Activated CD4-positive, alpha-beta memory T cell treated with anti-CD3 and anti-CD28 coated beads, Interleukin-2, amount 10 ng/mL, durations not matched to agents 7 days and 5 days (primary cell): ENCODE results near the gene DUSP5. TPM values are rescaled to one million over a fixed set of nuclear protein-coding genes. Genes with fewer than 3 reads are reported as not detected.

ENCODE experiments used
- CTCF ChIA-PET: fragments of 350-600 bp; sonication (Branson Sonifier 250); formaldehyde crosslinking; loops from one replicate; lab custom pipeline; 2021; ENCODE audit warnings: antibody characterized with exemption, inconsistent platforms; lab: Charles Lee
- POLR2A ChIA-PET: fragments of 350-600 bp; sonication (Branson Sonifier 250); formaldehyde crosslinking; loops from one replicate; lab custom pipeline; 2021; ENCODE audit warnings: antibody characterized with exemption; lab: Charles Lee
- DNase-seq: peaks from one replicate; pipeline ENCODE4 v3.0.0-alpha.2; 2020
- H3K27ac Mint-ChIP-seq: one replicate; pipeline ENCODE4 v1.8.0; 2021; ENCODE audit warnings: mild to moderate bottlenecking, mixed read lengths
- H3K27me3 Mint-ChIP-seq: one replicate; pipeline ENCODE4 v1.8.0; 2021; ENCODE audit warnings: mixed read lengths
- H3K36me3 Mint-ChIP-seq: one replicate; pipeline ENCODE4 v1.8.0; 2021; ENCODE audit warnings: low read depth, mixed read lengths
- H3K4me1 Mint-ChIP-seq: one replicate; pipeline ENCODE4 v1.8.0; 2021; ENCODE audit warnings: mixed read lengths
- H3K4me3 Mint-ChIP-seq: one replicate; pipeline ENCODE4 v1.8.0; 2021; ENCODE audit warnings: mild to moderate bottlenecking, mixed read lengths
- H3K9me3 Mint-ChIP-seq: one replicate; pipeline ENCODE4 v1.8.0; 2021; ENCODE audit warnings: mixed read lengths
- total RNA-seq, 2 experiments: library from RNA; stranded (reverse); gene quantifications; one replicate each; pipeline ENCODE4 v1.2.3, GENCODE V29; 2021

DUSP5 gene
- total RNA-seq, 2 experiments from 2014 or later = 143 TPM

DNA sequence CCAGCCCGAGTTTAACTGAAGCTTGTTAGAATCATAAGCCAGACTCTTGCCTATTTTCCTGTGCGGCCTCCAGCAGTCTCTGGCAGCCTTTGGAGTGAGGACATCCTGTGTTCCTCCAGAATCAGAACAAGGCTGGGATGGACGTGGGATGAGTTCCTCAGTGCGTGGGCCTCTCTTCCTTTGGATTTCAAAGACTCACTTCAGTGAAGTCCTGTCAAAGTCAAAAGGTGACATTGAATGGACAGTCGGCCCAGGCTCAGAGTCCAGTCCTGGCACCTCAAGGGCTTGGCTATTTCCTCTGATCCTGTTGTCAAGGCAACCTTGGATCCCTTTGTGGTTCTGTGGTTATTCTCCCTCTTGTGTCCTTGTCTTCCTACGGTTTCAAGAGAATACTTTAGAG, 48.4 kb downstream of the DUSP5 start:
- peaks cover 16% of the 10 kb centered on the region for H3K27me3 Mint-ChIP-seq
- no peaks in the 10 kb centered on the region for H3K36me3 Mint-ChIP-seq
- DNase-seq = no peak
- CTCF ChIA-PET = interaction anchor here (0.8 to 3.7 kb wide), 18 partner anchors 9 to 240 kb away, joined by 3 to 67 read pairs (median 5); partner anchors contain the start of genes DUSP5, SMC3 and SMNDC1
- no peak overlapping the region for H3K27ac Mint-ChIP-seq
- no peaks in the 10 kb centered on the region for H3K9me3 Mint-ChIP-seq
- H3K4me1 Mint-ChIP-seq = peaks cover 10% of the 10 kb centered on the region
- no peak overlapping the region for H3K4me3 Mint-ChIP-seq
- POLR2A ChIA-PET = interaction anchor here (1.4 to 3.3 kb wide), 6 partner anchors 17 to 241 kb away, joined by 3 to 26 read pairs (median 9); partner anchors contain the start of genes DUSP5 and SMNDC1

DNA sequence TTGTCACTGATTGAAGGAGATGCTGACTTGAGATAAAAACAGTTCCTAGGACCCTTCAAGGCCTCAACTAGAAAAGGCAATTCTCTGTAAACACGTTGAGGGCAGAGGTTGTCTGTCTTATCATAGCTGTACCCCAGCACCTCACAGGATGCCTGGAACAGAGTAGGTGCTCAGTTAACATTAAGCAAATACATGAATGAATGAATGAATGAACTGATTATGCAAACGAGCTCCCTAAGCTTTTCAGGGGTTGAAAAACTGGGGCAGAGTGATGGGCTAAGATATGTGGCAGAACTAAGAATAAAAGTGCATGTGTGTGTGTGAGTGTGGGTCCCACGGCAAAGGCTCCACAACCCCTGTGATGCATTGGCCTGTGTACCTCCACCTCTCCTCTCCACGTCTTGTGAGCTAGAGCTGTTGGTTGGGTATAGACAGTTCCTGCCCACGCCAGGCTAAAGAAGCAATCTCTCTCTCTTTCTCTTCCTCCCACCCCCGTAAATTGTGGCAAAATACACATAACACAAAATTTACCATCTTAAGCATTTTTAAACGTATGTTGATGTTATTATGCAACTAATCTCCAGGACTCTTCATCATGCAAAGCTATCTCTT, 48.9 kb downstream of the DUSP5 start:
- Mint-ChIP-seq H3K36me3 (no peaks in the 10 kb centered on the region), H3K9me3 (no peaks in the 10 kb centered on the region), H3K27ac (no peak overlapping the region), H3K4me1 (peaks cover 10% of the 10 kb centered on the region), H3K27me3 (peaks cover 20% of the 10 kb centered on the region), H3K4me3 (no peak overlapping the region)
- POLR2A ChIA-PET = interaction anchor here (0.9 to 3.3 kb wide), 7 partner anchors 18 to 242 kb away, joined by 3 to 26 read pairs (median 6); partner anchors contain the start of genes DUSP5 and SMNDC1
- DNase-seq = no peak
- CTCF ChIA-PET = interaction anchor here (0.6 to 3.7 kb wide), 27 partner anchors 9 to 241 kb away, joined by 3 to 67 read pairs (median 4); partner anchors contain the start of genes DUSP5, SMC3 and SMNDC1

- H3K4me1 Mint-ChIP-seq = peaks cover 10% of the 10 kb centered on the region
- no peak overlapping the region for H3K27ac Mint-ChIP-seq
- no peak overlapping the region for H3K4me3 Mint-ChIP-seq
- H3K27me3 Mint-ChIP-seq = peaks cover 25% of the 10 kb centered on the region
- POLR2A ChIA-PET = interaction anchor here (0.9 to 3.3 kb wide), 7 partner anchors 18 to 242 kb away, joined by 3 to 26 read pairs (median 6); partner anchors contain the start of genes DUSP5 and SMNDC1
- H3K9me3 Mint-ChIP-seq = no peaks in the 10 kb centered on the region
- CTCF ChIA-PET = interaction anchor here (0.6 to 4.7 kb wide), 27 partner anchors 8 to 242 kb away, joined by 3 to 67 read pairs (median 4); partner anchors contain the start of genes DUSP5, SMC3 and SMNDC1
- no peak for DNase-seq
- H3K36me3 Mint-ChIP-seq = no peaks in the 10 kb centered on the region
These were observed 49.5 kb downstream of the DUSP5 start for GRCh38 chr10:110547139-110547761.

DNA sequence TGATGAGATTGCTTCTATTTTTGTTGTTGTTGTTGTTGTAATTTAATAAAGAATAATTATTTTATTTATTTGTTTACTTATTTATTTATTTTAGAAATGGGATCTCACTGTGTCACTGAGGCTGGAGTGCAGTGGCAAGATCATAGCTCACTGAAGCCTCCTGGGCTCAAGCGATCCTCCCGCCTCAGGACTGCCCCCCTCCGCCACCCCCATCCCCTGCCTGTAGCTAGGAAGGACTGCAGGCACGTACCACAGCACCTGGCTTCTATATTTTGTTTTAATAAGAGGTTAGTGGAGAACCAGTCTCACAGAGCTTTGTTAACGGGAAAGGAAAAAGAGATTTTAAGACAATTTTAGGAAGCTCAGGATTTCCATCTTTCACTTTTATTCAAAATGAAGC, 50.3 kb downstream of the DUSP5 start:
- H3K36me3 Mint-ChIP-seq = no peaks in the 10 kb centered on the region

DNA sequence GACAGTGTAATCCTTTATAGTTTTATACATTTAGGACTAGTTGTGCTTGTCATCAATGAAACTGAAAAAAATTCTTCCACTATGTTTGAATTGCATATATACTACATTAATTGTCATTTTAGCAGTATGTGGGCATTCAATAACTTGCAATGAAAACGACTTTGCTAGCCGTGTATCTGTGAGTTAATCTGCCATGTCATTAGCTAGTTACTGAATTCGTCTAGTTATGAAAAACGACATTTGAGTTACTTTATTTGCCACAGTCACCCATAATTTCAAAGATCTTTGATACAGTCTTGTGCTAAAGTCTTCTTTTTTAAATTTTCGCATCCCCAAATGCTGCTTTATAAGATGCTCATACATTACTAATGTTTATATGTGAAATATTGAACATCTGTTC, 51.5 kb downstream of the DUSP5 start:
- CTCF ChIA-PET = interaction anchor here (0.8 to 4.7 kb wide), 9 partner anchors 9 to 418 kb away, joined by 3 to 29 read pairs (median 5); partner anchors contain the start of gene SMNDC1
- H3K36me3 Mint-ChIP-seq = no peaks in the 10 kb centered on the region
- H3K27ac Mint-ChIP-seq = no peak overlapping the region
- H3K4me1 Mint-ChIP-seq = peaks cover 10% of the 10 kb centered on the region
- POLR2A ChIA-PET = interaction anchor here (0.9 to 2.1 kb wide), 7 partner anchors 18 to 244 kb away, joined by 3 to 8 read pairs (median 4); partner anchors contain the start of genes SMC3 and SMNDC1
- no peak for DNase-seq
- H3K27me3 Mint-ChIP-seq = peaks cover 30% of the 10 kb centered on the region
- no peak overlapping the region for H3K4me3 Mint-ChIP-seq
- no peaks in the 10 kb centered on the region for H3K9me3 Mint-ChIP-seq

More for the DNA sequence above, 50.3 kb downstream of the DUSP5 start:
- Mint-ChIP-seq H3K27ac (no peak overlapping the region), H3K9me3 (no peaks in the 10 kb centered on the region), H3K27me3 (peaks cover 30% of the 10 kb centered on the region), H3K4me3 (no peak overlapping the region), H3K4me1 (peaks cover 10% of the 10 kb centered on the region)
- DNase-seq = no peak
- CTCF ChIA-PET = interaction anchor here (0.8 to 4.7 kb wide), 7 partner anchors 10 to 242 kb away, joined by 3 to 29 read pairs (median 8); partner anchors contain the start of gene SMNDC1
- POLR2A ChIA-PET = interaction anchor here (1.1 to 1.9 kb wide), 4 partner anchors 45 to 243 kb away, joined by 3 to 8 read pairs (median 4); partner anchors contain the start of gene SMNDC1

DNA sequence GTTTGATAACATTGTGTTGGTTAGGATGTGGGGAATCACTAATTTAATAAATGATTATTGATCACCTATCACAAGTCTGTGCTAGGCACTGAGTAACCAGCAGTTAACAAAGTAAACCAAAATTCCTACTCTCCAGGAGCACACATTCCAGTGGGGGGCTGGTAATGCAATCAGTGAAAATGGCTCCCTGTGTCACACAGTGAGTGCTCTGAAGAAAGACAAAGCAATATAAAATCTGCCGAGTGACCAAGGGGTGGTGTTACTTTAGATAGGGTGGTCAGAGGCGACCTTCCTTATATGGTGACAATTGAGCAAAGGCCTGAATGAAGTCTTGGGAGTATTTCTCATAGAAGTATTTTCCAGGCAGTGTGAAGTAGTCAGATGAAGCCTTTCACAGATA, 56.2 kb downstream of the DUSP5 start:
- POLR2A ChIA-PET = interaction anchor here (1.2 kb wide), 1 partner anchor 13 kb away, joined by 3 read pairs; the partner anchor contains the start of gene SMC3
- no peaks in the 10 kb centered on the region for H3K36me3 Mint-ChIP-seq
- peaks cover 41% of the 10 kb centered on the region for H3K27me3 Mint-ChIP-seq

GRCh38 chr10:110556296-110556695, 58.6 kb downstream of the DUSP5 start:
- POLR2A ChIA-PET = no interaction called here
- Mint-ChIP-seq H3K36me3 (no peaks in the 10 kb centered on the region), H3K27me3 (peaks cover 43% of the 10 kb centered on the region), H3K9me3 (no peaks in the 10 kb centered on the region), H3K27ac (no peak overlapping the region), H3K4me3 (no peak overlapping the region), H3K4me1 (peaks cover 10% of the 10 kb centered on the region)
- CTCF ChIA-PET = no interaction called here
- no peak for DNase-seq

More for the DNA sequence above, 56.2 kb downstream of the DUSP5 start:
- CTCF ChIA-PET = no interaction called here
- Mint-ChIP-seq H3K27ac (no peak overlapping the region), H3K4me3 (no peak overlapping the region), H3K9me3 (no peaks in the 10 kb centered on the region), H3K4me1 (peaks cover 10% of the 10 kb centered on the region)
- no peak for DNase-seq

GRCh38 chr10:110556969-110557601, 59.4 kb downstream of the DUSP5 start:
- POLR2A ChIA-PET = interaction anchor here (1.6 kb wide), 1 partner anchor 10 kb away, joined by 5 read pairs; the partner anchor contains the start of gene SMC3
- Mint-ChIP-seq H3K36me3 (no peaks in the 10 kb centered on the region), H3K4me1 (peaks cover 10% of the 10 kb centered on the region), H3K9me3 (no peaks in the 10 kb centered on the region), H3K4me3 (no peak overlapping the region), H3K27ac (no peak overlapping the region), H3K27me3 (peaks cover 36% of the 10 kb centered on the region)
- CTCF ChIA-PET = interaction anchor here (0.7 to 2.1 kb wide), 7 partner anchors 8 to 254 kb away, joined by 3 to 8 read pairs (median 4); no protein-coding TSS in a partner anchor
- DNase-seq = peak; percentile 72

DNA sequence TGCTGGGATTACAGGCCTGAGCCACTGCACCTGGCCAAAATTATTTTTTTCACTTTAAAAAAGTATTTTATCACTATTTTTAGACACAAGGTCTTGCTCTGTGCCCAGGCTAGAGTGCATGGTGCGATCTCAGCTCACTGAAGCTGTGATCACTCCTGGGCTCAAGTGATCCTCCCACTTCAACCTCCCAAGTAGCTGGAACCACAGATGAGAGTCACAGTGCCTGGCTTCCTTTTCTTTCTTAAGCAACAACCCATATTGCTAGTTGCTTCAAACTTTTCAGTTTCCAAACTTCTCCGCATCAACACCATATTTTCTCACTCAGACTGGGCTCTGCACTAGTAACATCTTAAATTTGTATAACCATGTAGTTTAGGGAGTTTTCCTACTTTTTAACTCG, 60.3 kb downstream of the DUSP5 start:
- DNase-seq = no peak
- Mint-ChIP-seq H3K27me3 (peaks cover 31% of the 10 kb centered on the region), H3K4me1 (peaks cover 10% of the 10 kb centered on the region), H3K36me3 (no peaks in the 10 kb centered on the region), H3K4me3 (no peak overlapping the region), H3K27ac (no peak overlapping the region), H3K9me3 (no peaks in the 10 kb centered on the region)
- CTCF ChIA-PET = interaction anchor here (0.6 to 2.1 kb wide), 12 partner anchors 9 to 361 kb away, joined by 3 to 8 read pairs (median 4); partner anchors contain the start of gene BBIP1
- POLR2A ChIA-PET = interaction anchor here (1.6 kb wide), 1 partner anchor 9 kb away, joined by 5 read pairs; the partner anchor contains the start of gene SMC3

DNA sequence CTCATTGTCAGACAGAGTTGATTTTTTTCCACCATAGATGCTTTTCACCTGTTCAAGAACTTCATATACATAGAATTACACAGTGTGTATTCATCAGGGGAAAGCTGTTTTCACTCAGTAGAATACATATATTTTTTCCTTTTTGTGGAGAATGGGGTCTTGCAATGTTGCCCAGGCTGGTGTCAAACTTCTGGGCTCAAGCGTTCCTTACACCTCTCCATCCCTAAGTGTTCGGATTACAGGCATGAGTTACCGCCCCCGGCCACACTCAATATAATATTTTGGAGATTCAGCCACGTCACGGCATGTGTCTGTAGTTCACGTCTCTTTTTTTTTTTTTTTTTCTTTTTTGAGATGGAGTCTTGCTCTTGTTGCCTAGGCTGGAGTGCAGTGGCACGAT, 62.3 kb downstream of the DUSP5 start:
- ChIA-PET POLR2A (no interaction called here), CTCF (interaction anchor here (0.9 to 1.8 kb wide), 2 partner anchors 11 to 40 kb away, joined by 5 to 8 read pairs; no protein-coding TSS in a partner anchor)
- no peak overlapping the region for H3K4me3 Mint-ChIP-seq
- DNase-seq = no peak
- H3K27ac Mint-ChIP-seq = no peak overlapping the region
- peaks cover 10% of the 10 kb centered on the region for H3K4me1 Mint-ChIP-seq
- no peaks in the 10 kb centered on the region for H3K36me3 Mint-ChIP-seq
- H3K27me3 Mint-ChIP-seq = peaks cover 29% of the 10 kb centered on the region
- H3K9me3 Mint-ChIP-seq = no peaks in the 10 kb centered on the region
